HG03342 (cell line): Measurements from ENCODE around the gene IFI27L1.

Source experiments
- ATAC-seq: cut with Tn5 transposase; IDR thresholded peaks from one replicate; pipeline ENCODE4 v1.9.1; 2021; ENCODE audit warnings: mild to moderate bottlenecking, moderate library complexity; ENCODE audit not compliant: unreplicated experiment

The IFI27L1 gene

DNA sequence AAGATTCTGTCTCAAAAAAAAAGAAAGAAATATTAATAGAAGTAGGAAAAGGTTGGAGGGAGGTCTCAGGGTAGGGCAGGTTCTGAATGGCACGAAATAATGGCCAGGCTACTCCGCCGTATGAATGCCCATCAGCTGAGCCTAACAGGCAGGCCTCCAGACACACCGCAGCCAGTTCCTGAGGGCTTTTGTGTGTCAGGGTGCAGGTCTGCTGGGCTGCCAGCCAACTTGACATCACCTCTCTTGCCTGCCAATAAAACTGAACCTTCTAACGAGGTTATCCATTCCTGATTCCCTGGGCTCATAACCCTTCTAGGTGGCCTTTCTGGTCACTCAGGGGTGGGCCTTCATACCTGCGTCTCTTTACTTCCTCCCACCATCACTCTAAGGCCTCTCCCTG is 32.4 kb downstream of the IFI27L1 start:
- no peak for ATAC-seq

DNA sequence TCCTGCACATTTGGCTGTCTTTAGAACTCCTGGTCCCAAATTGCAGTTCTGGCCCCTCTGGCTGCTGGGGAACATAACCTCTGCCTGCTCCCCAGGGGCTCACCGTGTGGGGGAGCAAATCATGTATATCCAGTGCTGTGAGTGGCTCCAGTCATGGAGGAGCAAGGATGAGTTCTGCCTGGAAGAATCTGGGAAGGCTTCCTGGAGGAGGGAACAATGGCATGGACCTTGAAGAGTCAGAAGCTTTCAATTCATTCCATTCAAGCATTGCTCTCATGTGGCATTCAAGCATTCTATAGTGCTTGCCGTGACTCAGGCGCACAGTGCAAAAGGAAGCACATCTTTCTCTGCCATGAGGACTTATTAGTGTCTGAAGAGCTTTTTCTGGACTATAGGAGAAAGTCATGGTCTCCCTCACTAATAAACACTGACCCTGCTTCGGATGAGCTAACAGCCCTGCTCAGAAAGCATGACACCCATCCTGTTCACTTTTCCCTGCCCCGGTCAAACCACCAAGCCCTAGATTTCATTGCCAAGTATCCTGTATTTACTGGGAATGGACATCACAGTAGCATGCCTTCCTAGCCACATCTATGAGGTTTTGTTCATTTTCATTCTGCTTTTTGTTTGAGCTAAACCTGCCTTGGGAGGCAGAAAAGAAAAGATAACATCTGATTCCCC is 32.9 kb downstream of the IFI27L1 start:
- no peak for ATAC-seq

DNA sequence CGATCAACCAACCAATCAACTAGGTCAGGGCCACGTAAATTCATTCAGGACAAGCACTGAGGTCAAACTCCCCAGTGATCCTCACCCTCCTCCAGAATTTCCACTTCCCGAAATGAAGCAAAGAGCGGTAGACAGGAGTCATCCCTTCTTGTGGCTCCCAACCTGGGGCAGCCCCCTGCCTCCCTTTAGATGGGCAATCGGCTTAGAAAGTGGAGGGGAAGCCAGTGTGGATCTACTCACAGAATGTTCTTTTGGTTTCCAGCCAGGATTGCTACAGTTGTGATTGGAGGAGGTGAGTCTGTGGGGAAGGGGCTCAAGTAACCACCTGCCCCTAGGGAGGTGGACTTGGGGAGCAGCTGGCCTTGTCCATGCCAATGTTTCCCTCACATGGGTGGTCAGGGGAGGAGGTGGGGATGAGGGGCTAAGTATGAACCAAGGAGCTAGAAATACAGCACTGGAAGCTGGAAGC is 33.5 kb downstream of the IFI27L1 start:
- ATAC-seq = no peak

DNA sequence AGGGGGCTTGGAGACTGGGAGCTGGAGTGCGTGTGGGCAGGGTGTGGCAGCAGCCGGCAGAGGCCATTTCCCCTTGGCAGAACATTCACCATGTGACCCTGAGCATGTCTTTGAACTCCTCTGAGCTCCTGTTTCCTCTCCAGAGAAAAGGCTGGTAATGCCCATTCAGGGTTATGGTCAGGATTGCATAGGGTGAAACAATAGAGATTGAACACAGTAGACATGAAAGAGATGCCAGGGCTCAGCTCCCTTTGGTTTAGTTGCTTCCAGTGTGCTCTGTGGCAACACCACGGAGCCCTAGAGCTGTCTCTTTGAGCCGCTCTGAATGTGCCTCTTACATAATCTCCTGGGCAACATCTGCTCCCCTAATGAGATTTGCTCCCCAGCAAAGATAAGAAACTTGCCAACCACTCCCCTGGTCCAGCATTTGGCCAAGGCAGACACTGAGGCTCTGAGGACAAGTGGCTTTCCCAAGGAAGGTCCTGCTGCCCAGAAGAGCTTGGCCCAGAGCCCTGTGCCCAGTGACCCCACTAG is 34.0 kb downstream of the IFI27L1 start:
- no peak for ATAC-seq

DNA sequence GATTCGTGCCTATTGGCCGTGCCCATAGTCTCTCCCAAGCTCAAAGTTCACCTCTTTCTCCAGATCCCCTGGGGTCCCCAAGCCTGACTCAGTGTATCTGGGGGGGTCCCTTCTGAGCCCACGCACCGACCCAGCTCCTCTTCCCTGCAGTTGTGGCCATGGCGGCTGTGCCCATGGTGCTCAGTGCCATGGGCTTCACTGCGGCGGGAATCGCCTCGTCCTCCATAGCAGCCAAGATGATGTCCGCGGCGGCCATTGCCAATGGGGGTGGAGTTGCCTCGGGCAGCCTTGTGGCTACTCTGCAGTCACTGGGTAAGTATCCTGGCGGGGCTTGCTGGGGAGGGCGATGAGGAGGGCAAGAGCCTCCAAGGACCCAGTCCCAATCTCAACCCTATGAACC is 34.5 kb downstream of the IFI27L1 start:
- no peak for ATAC-seq

DNA sequence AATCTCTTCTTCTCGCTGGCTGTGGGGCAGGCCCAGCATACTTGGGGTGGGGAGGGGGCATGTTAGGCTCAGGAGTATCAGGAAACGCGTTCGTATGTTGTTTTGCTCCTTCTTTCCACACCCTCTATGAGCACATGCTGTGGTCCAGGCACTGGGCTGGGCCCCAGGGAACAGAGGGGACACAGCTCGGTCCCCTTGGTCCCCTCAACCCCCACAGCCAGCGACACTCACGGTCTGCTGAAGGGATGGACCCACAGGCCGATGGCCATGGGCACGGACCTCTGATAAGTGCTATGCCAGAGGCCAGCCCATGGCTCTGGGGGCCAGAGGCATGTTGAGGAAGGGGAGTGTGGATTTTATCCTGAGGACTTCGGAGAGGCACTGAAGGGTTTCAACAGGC is 35.6 kb downstream of the IFI27L1 start:
- ATAC-seq = no peak

DNA sequence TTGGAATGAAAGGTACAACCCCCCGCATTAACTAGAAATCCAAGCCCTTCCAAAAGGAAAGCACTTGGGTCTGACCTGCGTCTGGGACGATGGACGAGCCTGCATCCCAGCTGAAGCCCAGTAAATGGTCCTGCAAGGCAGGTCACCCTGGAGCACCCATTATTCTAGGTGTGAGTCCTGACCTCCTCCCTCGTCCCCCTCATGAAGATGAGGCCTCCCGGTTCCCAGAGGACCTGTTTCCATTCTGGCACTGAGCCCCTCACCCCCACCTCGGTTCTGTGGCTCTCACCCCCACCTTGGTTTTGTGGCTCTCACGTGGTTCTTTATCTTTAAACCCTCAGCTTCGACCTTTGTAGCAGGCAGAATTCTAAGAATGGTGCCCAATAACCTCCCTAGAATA is 36.7 kb downstream of the IFI27L1 start:
- no peak for ATAC-seq

DNA sequence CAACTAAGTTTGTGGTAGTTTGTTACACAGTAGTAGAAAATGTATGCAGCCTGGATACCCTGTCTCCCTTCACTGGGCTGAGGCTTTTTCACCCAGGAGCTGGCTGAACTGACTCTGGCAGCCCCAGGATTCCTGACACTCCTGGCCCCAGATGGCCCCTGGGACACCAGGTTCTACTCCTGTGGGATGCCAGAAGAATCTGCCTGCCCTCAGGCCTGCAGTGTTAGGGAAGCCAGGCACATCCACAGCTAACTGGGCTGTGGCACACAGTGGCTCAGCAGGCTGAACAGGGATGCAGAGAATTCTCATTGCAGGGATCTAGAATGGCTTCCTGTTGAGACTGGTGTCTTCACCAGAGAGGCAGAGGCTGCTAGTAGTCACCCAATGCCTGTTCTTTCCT is 38.0 kb downstream of the IFI27L1 start:
- ATAC-seq = no peak

DNA sequence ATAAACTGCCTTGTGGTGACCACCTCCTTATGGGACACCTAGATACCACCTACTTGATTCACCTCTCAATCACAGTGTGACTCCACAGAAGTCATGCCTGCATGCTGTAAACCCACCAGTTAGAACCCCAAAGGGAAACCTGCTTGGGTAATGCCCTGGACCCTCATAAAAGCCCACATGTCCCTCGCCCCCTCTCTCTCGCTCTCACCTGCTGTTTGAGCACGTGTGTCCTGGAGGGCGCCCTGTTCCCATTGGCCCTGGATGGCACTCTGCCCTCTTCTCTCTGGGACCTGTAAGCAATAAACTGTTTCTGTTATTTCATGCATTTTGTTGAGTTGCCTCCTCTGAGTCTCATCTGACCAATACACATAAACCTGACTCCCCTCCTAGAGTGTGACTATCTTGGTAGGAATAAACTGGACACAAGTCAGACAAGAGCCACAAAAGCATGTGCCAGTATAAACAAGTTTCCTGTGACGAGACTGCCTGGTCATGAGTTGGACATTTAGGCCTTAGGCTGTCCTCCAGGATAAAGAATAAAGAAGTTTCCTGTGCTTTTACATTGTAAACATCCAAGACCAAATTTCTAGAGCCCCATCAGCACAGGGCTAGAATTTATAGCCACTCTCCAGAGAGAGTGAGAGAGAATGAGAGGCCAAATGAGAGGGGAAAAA is 39.7 kb downstream of the IFI27L1 start:
- ATAC-seq = no peak

DNA sequence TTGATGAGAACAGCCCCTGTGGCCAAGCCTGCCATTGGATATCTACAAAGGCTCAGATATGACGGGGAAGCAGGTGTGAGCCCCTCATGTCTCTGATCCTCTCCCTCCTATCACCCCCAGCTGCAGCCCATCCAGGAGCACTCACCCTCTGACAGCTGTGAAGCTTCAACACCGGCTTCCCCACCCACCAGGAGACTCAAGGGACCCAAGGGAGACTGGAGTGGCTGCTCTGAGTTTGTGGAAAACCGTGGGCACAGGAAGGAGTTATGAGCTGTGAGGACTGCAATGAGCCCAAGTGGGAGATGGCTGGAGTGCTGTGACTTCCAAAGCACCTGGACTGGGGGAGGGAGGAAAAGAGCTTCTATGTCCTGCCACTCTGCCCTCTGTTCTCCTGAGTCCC is 40.4 kb downstream of the IFI27L1 start:
- no peak for ATAC-seq

DNA sequence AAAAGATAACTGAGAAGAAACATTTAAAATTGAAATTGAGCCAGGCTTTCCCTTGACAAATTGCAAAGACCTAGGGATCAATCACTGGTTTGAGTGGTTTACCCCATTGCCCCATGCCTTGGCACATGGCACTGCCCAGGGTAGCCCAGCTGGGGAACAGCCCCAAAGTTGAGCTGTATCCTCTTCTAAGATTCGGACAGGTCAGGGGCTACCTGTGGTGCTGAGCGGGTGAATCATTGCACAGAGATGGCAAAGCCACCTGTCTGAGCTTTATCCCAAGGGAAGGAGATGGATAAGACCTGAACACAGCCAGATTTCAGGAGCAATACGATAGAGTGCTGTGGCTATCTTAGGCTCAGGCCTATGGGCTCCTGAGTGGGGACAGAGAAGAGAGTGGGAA is 41.3 kb downstream of the IFI27L1 start:
- no peak for ATAC-seq

DNA sequence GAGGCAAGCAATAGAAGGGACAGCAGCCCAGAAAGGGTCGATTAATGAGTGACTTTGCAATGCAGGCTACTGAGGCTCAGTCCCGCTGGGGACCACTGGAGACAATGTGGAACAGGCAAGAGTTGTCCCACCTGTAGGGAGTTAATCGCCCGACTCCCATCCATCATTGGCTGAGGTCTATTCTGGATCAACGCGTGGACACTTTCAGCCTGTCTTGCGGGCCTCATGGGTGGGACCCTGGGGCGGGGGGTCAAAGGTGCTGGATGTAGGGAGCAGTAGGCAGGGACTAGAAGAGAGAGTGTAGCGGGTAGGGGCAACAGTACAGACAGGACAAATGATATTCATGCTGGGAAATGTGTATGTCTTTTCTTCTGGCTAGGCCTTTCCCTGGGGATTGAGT is 42.2 kb downstream of the IFI27L1 start:
- ATAC-seq = no peak

DNA sequence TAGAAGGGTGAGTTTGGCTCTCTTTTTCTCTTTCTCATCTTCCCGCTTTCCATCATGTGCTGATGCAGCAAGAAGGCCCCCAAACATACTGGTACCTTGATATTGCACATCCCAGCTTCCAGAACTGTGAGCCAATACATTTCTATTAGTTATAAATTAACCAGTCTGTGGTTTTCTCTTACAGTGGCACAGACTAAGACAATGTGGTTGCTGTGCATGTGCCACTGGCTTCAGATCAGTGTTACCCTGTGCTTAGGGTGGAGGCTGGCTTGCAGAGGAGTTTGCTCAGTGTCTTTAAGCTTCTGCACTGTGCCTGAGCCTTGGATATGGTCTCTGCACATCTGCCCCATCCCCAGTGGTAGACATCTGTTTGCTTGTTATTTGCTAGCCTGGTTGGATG is 42.8 kb downstream of the IFI27L1 start:
- ATAC-seq = no peak

DNA sequence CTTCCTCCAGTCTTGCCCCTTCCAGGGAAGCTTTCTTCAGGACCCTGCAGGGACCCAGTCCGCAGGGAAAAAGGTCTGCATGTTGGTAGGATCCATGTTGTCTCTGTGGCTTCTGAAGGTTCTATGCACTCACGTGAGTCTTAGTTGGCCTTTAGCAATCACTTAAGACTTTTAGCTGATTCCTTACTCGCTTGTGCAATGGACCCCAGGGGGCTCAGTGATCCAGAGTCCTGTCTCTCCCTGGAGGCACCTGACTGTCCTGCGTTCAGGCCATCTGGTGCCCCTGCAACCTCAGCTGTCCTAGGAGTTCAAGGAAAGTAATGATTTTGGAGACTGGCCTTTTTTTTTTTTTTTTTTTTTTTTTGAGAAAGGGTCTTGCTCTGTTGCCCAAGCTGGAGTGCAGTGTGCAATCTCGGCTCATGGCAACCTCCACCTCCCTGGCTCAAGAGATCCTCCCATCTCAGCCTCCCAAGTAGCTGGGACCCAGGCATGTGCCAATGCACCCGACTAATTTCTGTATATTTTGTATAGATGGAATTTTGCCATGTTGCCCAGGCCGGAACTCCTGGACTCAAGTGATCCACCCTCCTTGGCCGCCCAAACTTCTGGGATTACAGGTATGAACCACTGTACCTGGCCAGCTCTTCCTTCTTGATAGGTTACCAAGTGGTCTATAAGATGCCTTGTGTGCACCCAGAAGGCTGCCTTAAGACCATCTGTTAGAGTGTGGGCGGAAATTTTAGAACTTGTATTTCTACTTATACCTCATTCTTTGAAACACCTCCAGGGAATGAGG is 43.7 kb downstream of the IFI27L1 start:
- ATAC-seq = no peak

DNA sequence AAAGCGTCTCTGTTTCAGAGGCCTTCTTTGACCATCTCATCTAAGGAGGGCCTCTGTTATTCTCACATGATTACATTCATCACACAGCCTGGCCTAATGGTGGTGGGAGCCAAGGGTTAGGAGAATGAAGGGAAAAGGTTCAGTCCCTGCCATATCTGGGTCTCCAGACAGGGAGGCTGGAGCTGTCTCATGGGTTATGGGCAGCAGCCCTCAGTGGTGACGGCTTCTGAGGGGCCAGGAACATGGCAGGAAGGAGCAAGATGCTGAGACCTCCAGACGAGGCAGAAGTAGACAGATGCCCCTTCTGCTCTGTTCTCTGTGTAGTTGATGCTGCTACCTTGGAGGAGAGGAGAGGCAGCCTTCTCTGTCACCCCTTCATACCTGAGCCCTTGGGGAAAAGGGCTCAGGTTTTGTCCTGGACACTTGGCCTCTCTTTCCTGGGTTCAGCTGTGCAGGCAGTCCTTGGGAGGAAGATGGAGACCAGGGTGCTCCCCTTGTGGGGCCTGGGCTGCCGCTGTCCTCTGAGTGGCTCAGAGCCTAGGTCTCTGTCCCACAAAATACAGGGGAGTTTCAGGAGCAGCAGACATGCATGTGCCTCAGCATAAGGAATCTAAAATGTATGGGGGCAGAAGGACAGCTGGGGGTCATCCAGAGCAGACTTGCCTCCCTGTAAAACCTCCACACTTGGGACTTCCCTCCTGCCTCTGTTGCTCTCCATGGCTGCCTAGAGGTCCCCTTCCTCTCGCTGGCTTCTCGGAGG is 44.7 kb downstream of the IFI27L1 start:
- ATAC-seq = no peak

DNA sequence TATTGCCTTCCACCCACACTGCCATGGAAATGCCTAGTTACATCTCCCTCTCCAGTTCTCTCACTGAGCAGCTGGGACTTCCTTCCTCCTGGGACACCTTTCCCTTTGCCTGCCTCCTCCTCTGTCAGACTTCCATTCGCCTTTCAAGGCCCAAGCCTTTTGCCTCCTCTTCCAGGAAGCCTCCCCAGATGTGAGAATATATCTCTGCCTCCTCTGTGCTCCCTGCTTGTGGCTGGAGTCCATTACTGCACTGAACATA is 45.2 kb downstream of the IFI27L1 start:
- ATAC-seq = no peak

DNA sequence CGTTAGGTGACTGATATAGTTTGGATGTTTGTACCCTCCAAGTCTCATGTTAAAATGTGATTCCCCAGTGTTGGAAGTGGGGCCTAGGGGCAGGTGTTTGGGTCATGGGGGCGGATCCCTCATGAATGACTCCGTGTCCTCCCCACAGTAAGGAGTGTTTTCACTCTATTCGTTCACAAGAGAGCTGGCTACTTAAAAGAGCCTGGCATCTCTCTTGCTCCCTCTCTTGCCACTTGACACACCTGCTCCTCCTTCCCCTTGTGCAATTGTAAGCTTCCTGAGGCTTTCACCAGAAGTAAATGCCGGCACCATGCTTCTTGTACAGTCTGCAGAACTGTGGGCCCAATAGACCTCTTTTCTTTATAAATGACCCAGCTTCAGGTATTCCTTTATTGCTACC is 45.7 kb downstream of the IFI27L1 start:
- no peak for ATAC-seq

DNA sequence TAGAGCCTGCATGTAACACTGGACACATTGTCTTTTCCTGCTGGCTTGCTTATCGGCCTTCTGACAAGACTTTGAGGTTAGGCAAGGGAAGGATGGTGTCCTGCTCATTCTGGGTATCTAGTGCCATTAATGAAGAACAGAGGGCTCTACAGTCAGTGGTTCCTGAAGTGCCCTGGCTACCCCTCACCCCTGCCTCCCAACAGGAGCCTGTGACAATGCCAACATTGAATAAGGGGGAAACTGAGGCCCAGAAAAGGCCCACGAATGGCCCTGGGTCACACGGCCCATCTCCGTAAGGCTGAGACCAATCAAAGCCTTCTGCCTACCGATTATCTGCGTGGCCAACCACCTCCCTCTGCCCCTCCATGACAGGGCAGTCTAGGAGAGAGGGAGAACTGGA is 46.2 kb downstream of the IFI27L1 start:
- no peak for ATAC-seq

DNA sequence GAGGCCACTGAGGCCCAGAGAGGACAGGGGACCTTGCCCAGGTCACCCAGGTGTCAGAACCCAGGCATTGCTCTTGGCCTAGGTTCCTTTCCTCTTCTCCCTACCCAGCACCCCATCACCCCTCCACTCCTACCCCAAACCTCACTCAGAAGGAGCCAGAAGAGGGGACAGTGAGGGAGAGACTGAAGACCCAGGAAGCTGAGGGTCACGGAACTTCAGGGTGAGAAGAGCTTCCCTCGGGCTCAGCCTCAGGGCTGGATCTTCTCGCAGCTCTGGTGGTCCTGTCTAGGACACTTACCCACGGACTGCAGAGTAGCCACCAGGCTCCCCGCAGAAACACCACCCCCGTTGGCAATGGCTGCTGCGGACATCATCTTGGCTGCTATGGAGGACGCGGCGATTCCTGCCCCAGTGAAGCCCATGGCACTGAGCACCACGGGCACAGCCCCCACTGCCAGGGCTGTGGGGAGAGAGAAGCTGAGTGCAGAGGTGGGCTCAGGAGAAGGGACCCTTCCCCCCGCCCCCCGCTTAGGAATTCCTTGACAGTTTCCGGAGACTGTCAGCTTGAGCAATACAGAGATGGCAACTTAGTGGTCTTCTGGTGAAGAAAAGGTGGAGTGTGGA is 47.2 kb downstream of the IFI27L1 start:
- ATAC-seq = no peak

DNA sequence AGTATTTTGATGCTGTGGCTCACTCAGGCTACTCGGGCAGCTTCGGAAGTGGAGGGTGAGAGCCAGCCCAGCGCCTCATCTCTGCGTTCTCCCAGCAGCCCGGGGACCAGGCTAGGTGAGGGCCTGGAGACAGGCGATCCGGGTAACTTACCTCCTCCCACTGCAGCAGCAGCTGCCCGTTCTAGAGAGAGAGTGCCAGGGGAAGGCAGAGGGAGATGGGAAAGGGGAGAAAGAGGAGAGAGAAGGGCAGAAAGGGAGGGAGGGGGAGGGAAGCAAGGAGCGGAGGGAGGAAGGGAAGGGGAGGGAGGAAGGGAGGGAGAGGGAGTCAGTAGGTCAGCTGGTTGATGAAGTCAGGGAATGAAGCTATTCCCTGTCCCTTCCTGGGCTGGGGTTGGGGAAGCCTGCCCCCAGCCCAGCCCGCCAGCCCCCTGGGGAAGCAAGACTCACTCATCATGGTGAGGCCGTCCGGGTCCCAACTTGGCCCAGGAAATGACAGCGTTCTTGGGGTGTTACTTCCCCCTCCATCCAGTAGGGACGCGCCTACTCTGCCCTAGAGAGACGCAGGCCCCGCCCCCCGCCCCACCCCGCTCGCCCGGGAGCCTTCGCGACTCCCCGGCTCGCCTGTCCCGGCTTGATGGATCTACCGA is 48.1 kb downstream of the IFI27L1 start, which contains the start of gene IFI27L2:
TSS of gene IFI27L2 (minus strand) at position 494 of the 647 bp plus-strand sequence. CDS start at position 454, 40 bp downstream.
- ATAC-seq = peak; percentile 89
